GM18511 (cell line): ENCODE measurements around the gene PRPF8.
"Not testable (repeated sequence)": the region's sequence is repeated elsewhere in the genome, so short reads cannot be mapped to it uniquely, and the experiment has no call there.

Experiments
- ATAC-seq: cut with Tn5 transposase; IDR thresholded peaks from one replicate; pipeline ENCODE4 v1.9.1; 2021; ENCODE audit warnings: mild to moderate bottlenecking, moderate library complexity; ENCODE audit not compliant: unreplicated experiment

PRPF8 gene

GRCh38 chr17:1684378-1685189 lies at the start of gene PRPF8:
PRPF8 (minus strand) TSS chr17:1684867; CDS start chr17:1684571, 296 bp downstream.
- peak; percentile 99 for ATAC-seq

GRCh38 chr17:1733759-1734158 lies 49.1 kb upstream of the PRPF8 start:
- no peak for ATAC-seq

- ATAC-seq = no peak
Measured at GRCh38 chr17:1732833-1733321, 48.2 kb upstream of the PRPF8 start.

- ATAC-seq = no peak
Measured at GRCh38 chr17:1732241-1732832, 47.7 kb upstream of the PRPF8 start.

GRCh38 chr17:1731194-1731506 lies 46.5 kb upstream of the PRPF8 start:
- ATAC-seq = no peak

- ATAC-seq = no peak
Measured at GRCh38 chr17:1730326-1731193, 45.9 kb upstream of the PRPF8 start.

GRCh38 chr17:1729966-1730325 lies 45.3 kb upstream of the PRPF8 start:
- ATAC-seq = no peak

GRCh38 chr17:1727876-1728630 lies 43.4 kb upstream of the PRPF8 start:
- no peak for ATAC-seq

GRCh38 chr17:1727258-1727789 lies 42.7 kb upstream of the PRPF8 start:
- ATAC-seq = no peak

GRCh38 chr17:1726626-1727257 lies 42.1 kb upstream of the PRPF8 start:
- ATAC-seq = no peak

- ATAC-seq = no peak
Measured at GRCh38 chr17:1725642-1726511, 41.2 kb upstream of the PRPF8 start.

GRCh38 chr17:1724869-1725641 lies 40.4 kb upstream of the PRPF8 start:
- ATAC-seq = peak; percentile 52

GRCh38 chr17:1724351-1724868 lies 39.7 kb upstream of the PRPF8 start, which contains the start of gene WDR81:
WDR81 (plus strand) TSS chr17:1724704; CDS start chr17:1724960, 256 bp downstream.
- ATAC-seq = peak; percentile 60

- ATAC-seq = not testable (repeated sequence)
Measured at GRCh38 chr17:1722022-1722421, 37.4 kb upstream of the PRPF8 start.

- ATAC-seq = no peak
Measured at GRCh38 chr17:1720856-1721386, 36.3 kb upstream of the PRPF8 start.

- ATAC-seq = no peak
Measured at GRCh38 chr17:1718362-1719165, 33.9 kb upstream of the PRPF8 start.
